Activated CD4-positive, alpha-beta T cell treated with anti-CD3 and anti-CD28 coated beads, Interleukin-2, amount 10 ng/mL, durations not matched to agents 24 days and 14 days (primary cell): ENCODE results near the gene GNPAT. TPM values are rescaled to one million over a fixed set of nuclear protein-coding genes. Genes with fewer than 3 reads are reported as not detected.

Source experiments
- DNase-seq: peaks from one replicate; pipeline ENCODE4 v3.0.0; 2022
- H3K27ac Mint-ChIP-seq: one replicate; pipeline ENCODE4 v1.8.0; 2022; ENCODE audit warnings: mild to moderate bottlenecking, mixed read lengths
- H3K27me3 Mint-ChIP-seq: one replicate; pipeline ENCODE4 v1.8.0; 2022; ENCODE audit warnings: mixed read lengths
- H3K36me3 Mint-ChIP-seq: one replicate; pipeline ENCODE4 v1.8.0; 2022; ENCODE audit warnings: low read depth, mild to moderate bottlenecking, mixed read lengths
- H3K4me1 Mint-ChIP-seq: one replicate; pipeline ENCODE4 v1.8.0; 2021; ENCODE audit warnings: mixed read lengths
- H3K4me3 Mint-ChIP-seq: one replicate; pipeline ENCODE4 v1.8.0; 2022; ENCODE audit warnings: mild to moderate bottlenecking, moderate library complexity, mixed read lengths
- H3K9me3 Mint-ChIP-seq: one replicate; pipeline ENCODE4 v1.8.0; 2021; ENCODE audit warnings: mixed read lengths
- intact Hi-C: fragments of 100-400 bp; cut with micrococcal nuclease; formaldehyde crosslinking; loops from one replicate; pipeline ENCODE4 v1.15.1; 2023
- total RNA-seq: library from RNA; stranded (reverse); gene quantifications from 2 replicates; pipeline ENCODE4 v1.2.3, GENCODE V29; 2022

GNPAT gene
- total RNA-seq, result 45.6 and 47.5 TPM in 2 replicates

GRCh38 chr1:231240883-231241735 is at the start of gene GNPAT:
Gene GNPAT, plus strand, starts transcription at chr1:231241212. Its CDS starts 167 bp downstream, at chr1:231241379.
- peak within 1 kb of the TSS; percentile 97 for H3K27ac Mint-ChIP-seq
- H3K9me3 Mint-ChIP-seq, result no peaks in the 10 kb centered on the region
- peak within 1 kb of the TSS; percentile 94 for H3K4me3 Mint-ChIP-seq
- no peaks in the 10 kb centered on the region for H3K27me3 Mint-ChIP-seq
- intact Hi-C loops, result loop anchor here (1.0 to 10.0 kb wide), 5 partner anchors 30 to 364 kb away; partner anchors contain the start of gene TTC13
- peaks cover 52% of the 10 kb centered on the region for H3K4me1 Mint-ChIP-seq
- peaks cover 39% of the 10 kb centered on the region for H3K36me3 Mint-ChIP-seq
- DNase-seq, result peak; percentile 98

- no peaks in the 10 kb centered on the region for H3K36me3 Mint-ChIP-seq
- H3K4me1 Mint-ChIP-seq, result no peaks in the 10 kb centered on the region
Observed at GRCh38 chr1:231192620-231193163, 48.3 kb upstream of the GNPAT start.

GRCh38 chr1:231193710-231194340 is 47.2 kb upstream of the GNPAT start:
- H3K27me3 Mint-ChIP-seq, result peaks cover 8% of the 10 kb centered on the region
- no peak for DNase-seq
- no peaks in the 10 kb centered on the region for H3K36me3 Mint-ChIP-seq
- H3K9me3 Mint-ChIP-seq, result no peaks in the 10 kb centered on the region
- intact Hi-C loops, result no loop called here
- no peaks in the 10 kb centered on the region for H3K4me1 Mint-ChIP-seq
- H3K4me3 Mint-ChIP-seq, result no peak overlapping the region
- H3K27ac Mint-ChIP-seq, result no peak overlapping the region

More at GRCh38 chr1:231192620-231193163, 48.3 kb upstream of the GNPAT start:
- Mint-ChIP-seq H3K4me3 (no peak overlapping the region), H3K27ac (no peak overlapping the region), H3K27me3 (peaks cover 13% of the 10 kb centered on the region), H3K9me3 (no peaks in the 10 kb centered on the region)
- intact Hi-C loops, result no loop called here
- DNase-seq, result no peak

GRCh38 chr1:231194476-231194842 is 46.6 kb upstream of the GNPAT start:
- H3K36me3 Mint-ChIP-seq, result no peaks in the 10 kb centered on the region
- H3K27ac Mint-ChIP-seq, result no peak overlapping the region
- DNase-seq, result no peak
- H3K9me3 Mint-ChIP-seq, result no peaks in the 10 kb centered on the region
- intact Hi-C loops, result no loop called here
- no peak overlapping the region for H3K4me3 Mint-ChIP-seq
- no peaks in the 10 kb centered on the region for H3K4me1 Mint-ChIP-seq
- H3K27me3 Mint-ChIP-seq, result peaks cover 12% of the 10 kb centered on the region

- intact Hi-C loops, result no loop called here
- H3K36me3 Mint-ChIP-seq, result no peaks in the 10 kb centered on the region
- H3K27me3 Mint-ChIP-seq, result peaks cover 13% of the 10 kb centered on the region
- H3K27ac Mint-ChIP-seq, result no peak overlapping the region
- no peaks in the 10 kb centered on the region for H3K4me1 Mint-ChIP-seq
- DNase-seq, result no peak
- H3K4me3 Mint-ChIP-seq, result no peak overlapping the region
- no peaks in the 10 kb centered on the region for H3K9me3 Mint-ChIP-seq
Observed at GRCh38 chr1:231194843-231195516, 46.0 kb upstream of the GNPAT start.

GRCh38 chr1:231196307-231196706 is 44.7 kb upstream of the GNPAT start:
- Mint-ChIP-seq H3K36me3 (no peaks in the 10 kb centered on the region), H3K4me1 (no peaks in the 10 kb centered on the region), H3K9me3 (no peaks in the 10 kb centered on the region), H3K27me3 (peaks cover 15% of the 10 kb centered on the region), H3K27ac (no peak overlapping the region), H3K4me3 (no peak overlapping the region)
- no peak for DNase-seq
- intact Hi-C loops, result no loop called here

GRCh38 chr1:231196728-231197127 is 44.3 kb upstream of the GNPAT start:
- no peak for DNase-seq
- H3K4me3 Mint-ChIP-seq, result no peak overlapping the region
- peaks cover 1% of the 10 kb centered on the region for H3K4me1 Mint-ChIP-seq
- intact Hi-C loops, result no loop called here
- H3K36me3 Mint-ChIP-seq, result no peaks in the 10 kb centered on the region
- H3K27me3 Mint-ChIP-seq, result peaks cover 17% of the 10 kb centered on the region
- no peaks in the 10 kb centered on the region for H3K9me3 Mint-ChIP-seq
- H3K27ac Mint-ChIP-seq, result no peak overlapping the region

GRCh38 chr1:231199868-231200267 is 41.1 kb upstream of the GNPAT start:
- Mint-ChIP-seq H3K27me3 (peaks cover 23% of the 10 kb centered on the region), H3K4me1 (peaks cover 7% of the 10 kb centered on the region), H3K27ac (no peak overlapping the region), H3K4me3 (no peak overlapping the region), H3K9me3 (no peaks in the 10 kb centered on the region), H3K36me3 (no peaks in the 10 kb centered on the region)
- no peak for DNase-seq
- intact Hi-C loops, result no loop called here

- Mint-ChIP-seq H3K27me3 (peaks cover 26% of the 10 kb centered on the region), H3K4me1 (peaks cover 7% of the 10 kb centered on the region), H3K36me3 (no peaks in the 10 kb centered on the region), H3K4me3 (no peak overlapping the region), H3K9me3 (no peaks in the 10 kb centered on the region), H3K27ac (no peak overlapping the region)
- DNase-seq, result no peak
- intact Hi-C loops, result no loop called here
Observed at GRCh38 chr1:231200388-231201031, 40.5 kb upstream of the GNPAT start.

GRCh38 chr1:231201375-231201978 is 39.5 kb upstream of the GNPAT start:
- H3K27me3 Mint-ChIP-seq, result peaks cover 23% of the 10 kb centered on the region
- no peaks in the 10 kb centered on the region for H3K9me3 Mint-ChIP-seq
- H3K27ac Mint-ChIP-seq, result peak overlapping the region; percentile 5
- H3K4me1 Mint-ChIP-seq, result peaks cover 7% of the 10 kb centered on the region
- intact Hi-C loops, result no loop called here
- DNase-seq, result no peak
- H3K4me3 Mint-ChIP-seq, result no peak overlapping the region
- no peaks in the 10 kb centered on the region for H3K36me3 Mint-ChIP-seq

GRCh38 chr1:231201979-231202633 is 38.9 kb upstream of the GNPAT start:
- intact Hi-C loops, result no loop called here
- H3K4me3 Mint-ChIP-seq, result no peak overlapping the region
- H3K4me1 Mint-ChIP-seq, result peaks cover 7% of the 10 kb centered on the region
- peaks cover 23% of the 10 kb centered on the region for H3K27me3 Mint-ChIP-seq
- H3K9me3 Mint-ChIP-seq, result no peaks in the 10 kb centered on the region
- peak overlapping the region; percentile 5 for H3K27ac Mint-ChIP-seq
- no peaks in the 10 kb centered on the region for H3K36me3 Mint-ChIP-seq
- DNase-seq, result no peak

- intact Hi-C loops, result no loop called here
- no peak overlapping the region for H3K4me3 Mint-ChIP-seq
- H3K36me3 Mint-ChIP-seq, result no peaks in the 10 kb centered on the region
- no peak overlapping the region for H3K27ac Mint-ChIP-seq
- no peak for DNase-seq
- no peaks in the 10 kb centered on the region for H3K9me3 Mint-ChIP-seq
- peaks cover 22% of the 10 kb centered on the region for H3K27me3 Mint-ChIP-seq
- peaks cover 7% of the 10 kb centered on the region for H3K4me1 Mint-ChIP-seq
Observed at GRCh38 chr1:231203259-231204057, 37.6 kb upstream of the GNPAT start.
